GM12873 (cell line): ENCODE results near the gene PNPLA2.

Experiments used
- TF ChIP-seq, protein P1 (sequence below): IDR thresholded peaks from 2 replicates; pipeline ENCODE4 v1.5.1; 2012; ENCODE audit warnings: low read depth, mild to moderate bottlenecking, moderate library complexity, low read length, control low read depth; ENCODE audit not compliant: insufficient read depth; ENCODE audit errors: missing control alignments

PNPLA2 gene

DNA sequence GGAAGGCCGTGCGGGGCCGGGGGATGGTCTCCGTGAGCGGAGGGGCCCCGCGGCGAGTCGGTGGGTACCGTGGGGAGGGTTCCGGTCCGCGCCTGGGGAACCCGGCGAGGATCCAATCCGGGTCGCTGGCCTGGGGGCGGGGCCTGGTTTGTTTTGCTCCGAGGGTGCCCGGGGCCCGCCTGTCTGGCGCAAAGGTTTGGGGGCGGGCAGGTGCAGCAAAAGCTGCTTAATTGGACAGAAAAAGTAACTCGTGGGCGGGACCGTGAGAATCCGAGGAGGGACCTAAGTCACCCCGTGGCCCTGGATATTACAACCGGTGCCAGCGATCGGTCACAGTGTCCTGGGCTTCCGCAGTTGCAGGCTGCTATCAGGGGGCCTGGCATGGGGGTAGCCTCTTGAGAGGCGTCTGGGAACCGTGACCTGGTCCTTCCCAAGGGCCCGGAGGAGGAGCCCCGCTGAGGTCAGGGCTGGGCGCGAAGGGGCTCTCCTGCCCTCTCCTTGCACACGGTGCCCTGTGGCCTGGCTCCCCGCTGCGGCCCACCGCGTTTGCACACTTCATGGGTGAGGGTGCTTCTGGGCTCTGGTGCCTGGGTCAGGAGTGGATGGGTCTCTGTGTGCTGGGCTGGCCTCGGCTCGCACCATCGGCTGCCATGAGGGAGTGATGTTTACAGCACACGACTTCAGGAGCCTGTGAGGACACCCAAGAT is 1.4 kb downstream of the PNPLA2 start:
- TF ChIP-seq, protein P1, sequence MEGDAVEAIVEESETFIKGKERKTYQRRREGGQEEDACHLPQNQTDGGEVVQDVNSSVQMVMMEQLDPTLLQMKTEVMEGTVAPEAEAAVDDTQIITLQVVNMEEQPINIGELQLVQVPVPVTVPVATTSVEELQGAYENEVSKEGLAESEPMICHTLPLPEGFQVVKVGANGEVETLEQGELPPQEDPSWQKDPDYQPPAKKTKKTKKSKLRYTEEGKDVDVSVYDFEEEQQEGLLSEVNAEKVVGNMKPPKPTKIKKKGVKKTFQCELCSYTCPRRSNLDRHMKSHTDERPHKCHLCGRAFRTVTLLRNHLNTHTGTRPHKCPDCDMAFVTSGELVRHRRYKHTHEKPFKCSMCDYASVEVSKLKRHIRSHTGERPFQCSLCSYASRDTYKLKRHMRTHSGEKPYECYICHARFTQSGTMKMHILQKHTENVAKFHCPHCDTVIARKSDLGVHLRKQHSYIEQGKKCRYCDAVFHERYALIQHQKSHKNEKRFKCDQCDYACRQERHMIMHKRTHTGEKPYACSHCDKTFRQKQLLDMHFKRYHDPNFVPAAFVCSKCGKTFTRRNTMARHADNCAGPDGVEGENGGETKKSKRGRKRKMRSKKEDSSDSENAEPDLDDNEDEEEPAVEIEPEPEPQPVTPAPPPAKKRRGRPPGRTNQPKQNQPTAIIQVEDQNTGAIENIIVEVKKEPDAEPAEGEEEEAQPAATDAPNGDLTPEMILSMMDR = no peak

DNA sequence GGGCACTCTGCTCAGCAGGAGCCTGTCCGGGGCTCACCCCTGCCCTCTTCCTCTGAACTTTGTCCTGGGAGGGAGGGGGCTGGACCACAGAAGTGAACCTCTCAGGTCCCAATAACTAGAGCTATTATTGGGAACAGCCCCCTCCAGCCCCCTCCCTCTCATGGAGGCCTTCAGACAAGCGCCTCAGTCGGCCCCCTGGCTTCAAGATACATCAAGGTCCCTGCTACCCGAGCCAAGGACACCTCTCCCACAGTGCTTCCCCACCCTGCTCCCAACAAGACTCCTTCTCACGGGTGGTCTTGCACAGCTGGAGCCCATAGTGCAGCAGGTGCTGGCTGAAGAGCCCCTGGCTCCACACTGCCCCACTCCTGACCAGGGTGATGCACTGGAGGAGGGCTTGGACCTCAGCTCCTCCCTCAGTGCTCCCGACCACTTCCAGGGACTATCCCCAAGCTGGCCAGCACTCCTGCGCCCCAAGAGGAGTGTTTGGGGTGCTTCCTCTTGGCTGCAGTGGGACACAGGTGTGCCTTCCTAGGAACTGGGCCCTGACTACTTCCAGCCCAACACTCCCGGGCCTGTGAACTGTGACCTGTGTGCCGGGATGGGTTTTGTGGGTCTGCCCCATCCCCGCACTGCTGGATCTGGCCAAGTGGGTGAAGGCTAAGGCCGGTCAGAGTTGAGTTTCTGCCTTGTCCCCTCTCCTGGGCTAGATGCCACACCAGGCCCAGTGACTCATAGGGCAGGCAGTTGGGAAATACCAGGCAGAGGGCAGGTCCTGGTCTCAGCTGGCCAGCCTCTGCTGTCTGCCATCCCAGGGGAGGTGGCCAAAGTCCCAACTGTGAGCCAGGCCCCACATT is 2.2 kb downstream of the PNPLA2 start:
- TF ChIP-seq, protein P1 = no peak

DNA sequence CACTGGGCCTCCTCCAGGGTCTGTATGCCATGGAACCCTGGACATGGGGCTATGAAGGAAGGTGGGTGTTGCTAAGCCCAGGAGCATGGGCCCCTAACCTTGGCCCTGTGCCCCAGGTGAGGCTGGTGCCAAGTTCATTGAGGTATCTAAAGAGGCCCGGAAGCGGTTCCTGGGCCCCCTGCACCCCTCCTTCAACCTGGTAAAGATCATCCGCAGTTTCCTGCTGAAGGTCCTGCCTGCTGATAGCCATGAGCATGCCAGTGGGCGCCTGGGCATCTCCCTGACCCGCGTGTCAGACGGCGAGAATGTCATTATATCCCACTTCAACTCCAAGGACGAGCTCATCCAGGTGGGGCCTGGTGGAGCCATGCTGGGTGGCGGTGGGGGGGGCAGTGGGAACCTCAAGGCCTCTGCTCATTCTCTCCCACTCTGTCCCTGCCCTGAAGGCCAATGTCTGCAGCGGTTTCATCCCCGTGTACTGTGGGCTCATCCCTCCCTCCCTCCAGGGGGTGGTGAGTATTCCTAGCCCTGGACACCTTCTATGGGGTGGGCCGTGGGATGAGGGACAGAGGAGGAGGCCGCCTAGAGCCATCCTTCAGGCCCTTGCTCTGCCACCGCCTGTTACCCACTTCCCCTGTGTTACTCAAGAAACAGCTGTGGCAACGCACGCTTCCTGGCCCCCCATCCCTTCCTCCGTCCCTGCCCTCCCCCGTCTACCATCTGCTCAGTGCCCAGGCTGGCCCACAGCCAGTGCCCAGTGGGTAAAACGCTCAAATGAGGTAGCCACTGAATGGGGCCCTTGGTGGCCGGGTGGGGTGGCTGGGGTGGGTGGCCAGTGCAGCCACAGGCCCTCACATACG is 3.0 kb downstream of the PNPLA2 start:
- TF ChIP-seq, protein P1 = no peak

DNA sequence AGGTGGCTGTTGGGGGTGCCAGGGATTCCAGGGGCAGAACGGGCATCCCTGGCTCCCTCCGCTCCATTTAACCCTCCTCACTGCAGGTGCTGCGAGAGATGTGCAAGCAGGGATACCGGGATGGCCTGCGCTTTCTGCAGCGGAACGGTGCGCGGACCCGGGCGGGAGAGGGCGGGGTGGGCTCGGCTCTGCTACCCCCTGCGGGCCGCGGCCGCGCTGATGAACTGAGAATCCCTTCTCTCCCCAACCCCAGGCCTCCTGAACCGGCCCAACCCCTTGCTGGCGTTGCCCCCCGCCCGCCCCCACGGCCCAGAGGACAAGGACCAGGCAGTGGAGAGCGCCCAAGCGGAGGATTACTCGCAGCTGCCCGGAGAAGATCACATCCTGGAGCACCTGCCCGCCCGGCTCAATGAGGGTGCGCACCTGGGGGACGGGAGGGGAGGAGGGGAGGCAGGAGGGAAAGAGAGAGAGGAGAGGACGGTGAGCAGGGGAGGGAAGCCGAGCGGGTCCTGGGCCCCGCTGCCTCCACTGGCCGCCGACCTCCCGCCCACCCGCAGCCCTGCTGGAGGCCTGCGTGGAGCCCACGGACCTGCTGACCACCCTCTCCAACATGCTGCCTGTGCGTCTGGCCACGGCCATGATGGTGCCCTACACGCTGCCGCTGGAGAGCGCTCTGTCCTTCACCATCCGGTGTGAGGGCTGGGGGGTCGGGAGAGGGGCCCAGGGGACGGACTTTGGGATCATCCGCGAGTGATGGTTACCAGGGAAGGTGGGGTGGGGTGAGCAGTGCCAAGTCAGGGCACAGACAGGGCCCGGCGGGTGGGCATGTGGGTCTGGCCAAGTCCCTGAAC is 5.0 kb downstream of the PNPLA2 start:
- TF ChIP-seq, protein P1 = no peak

DNA sequence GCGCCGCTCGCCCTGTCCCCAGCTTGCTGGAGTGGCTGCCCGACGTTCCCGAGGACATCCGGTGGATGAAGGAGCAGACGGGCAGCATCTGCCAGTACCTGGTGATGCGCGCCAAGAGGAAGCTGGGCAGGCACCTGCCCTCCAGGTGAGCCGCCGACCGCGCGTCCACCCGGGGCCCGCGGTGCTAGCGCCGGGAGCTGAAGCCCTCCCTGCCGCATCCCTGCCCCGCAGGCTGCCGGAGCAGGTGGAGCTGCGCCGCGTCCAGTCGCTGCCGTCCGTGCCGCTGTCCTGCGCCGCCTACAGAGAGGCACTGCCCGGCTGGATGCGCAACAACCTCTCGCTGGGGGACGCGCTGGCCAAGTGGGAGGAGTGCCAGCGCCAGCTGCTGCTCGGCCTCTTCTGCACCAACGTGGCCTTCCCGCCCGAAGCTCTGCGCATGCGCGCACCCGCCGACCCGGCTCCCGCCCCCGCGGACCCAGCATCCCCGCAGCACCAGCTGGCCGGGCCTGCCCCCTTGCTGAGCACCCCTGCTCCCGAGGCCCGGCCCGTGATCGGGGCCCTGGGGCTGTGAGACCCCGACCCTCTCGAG is 5.7 kb downstream of the PNPLA2 start:
- TF ChIP-seq, protein P1 = no peak

DNA sequence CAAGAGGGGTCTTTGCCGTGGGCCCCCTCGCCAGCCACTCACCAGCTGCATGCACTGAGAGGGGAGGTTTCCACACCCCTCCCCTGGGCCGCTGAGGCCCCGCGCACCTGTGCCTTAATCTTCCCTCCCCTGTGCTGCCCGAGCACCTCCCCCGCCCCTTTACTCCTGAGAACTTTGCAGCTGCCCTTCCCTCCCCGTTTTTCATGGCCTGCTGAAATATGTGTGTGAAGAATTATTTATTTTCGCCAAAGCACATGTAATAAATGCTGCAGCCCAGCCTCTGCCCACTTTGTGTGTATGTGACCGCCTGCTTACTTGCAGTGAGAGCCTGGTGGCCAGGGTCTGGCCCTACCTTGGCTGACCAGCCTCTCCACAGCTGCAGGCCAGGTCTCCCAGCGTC is 6.2 kb downstream of the PNPLA2 start:
- TF ChIP-seq, protein P1 = no peak
